ENCODE results near the gene FLNB. TPM values are rescaled to one million over a fixed set of nuclear protein-coding genes. Genes with fewer than 3 reads are reported as not detected.

FLNB gene
- total RNA-seq, 1 experiment from 2014 or later, result 140 TPM

GRCh38 chr3:58066842-58067241 is 58.6 kb downstream of the FLNB start:
- no peak for DNase-seq (ENCODE audit: low spot score)
- in situ Hi-C loops (cut with HindIII; ENCODE audit: low sequenced_read_pairs), result no loop called here

- in situ Hi-C loops (cut with HindIII; ENCODE audit: low sequenced_read_pairs), result no loop called here
Measured at GRCh38 chr3:58068122-58068809, 60.0 kb downstream of the FLNB start.

GRCh38 chr3:58071480-58071971 is 63.3 kb downstream of the FLNB start:
- no peak for DNase-seq (ENCODE audit: low spot score)
- in situ Hi-C loops (cut with HindIII; ENCODE audit: low sequenced_read_pairs), result no loop called here

More at GRCh38 chr3:58068122-58068809, 60.0 kb downstream of the FLNB start:
- peak; percentile 29 for DNase-seq (ENCODE audit: low spot score)

DNA sequence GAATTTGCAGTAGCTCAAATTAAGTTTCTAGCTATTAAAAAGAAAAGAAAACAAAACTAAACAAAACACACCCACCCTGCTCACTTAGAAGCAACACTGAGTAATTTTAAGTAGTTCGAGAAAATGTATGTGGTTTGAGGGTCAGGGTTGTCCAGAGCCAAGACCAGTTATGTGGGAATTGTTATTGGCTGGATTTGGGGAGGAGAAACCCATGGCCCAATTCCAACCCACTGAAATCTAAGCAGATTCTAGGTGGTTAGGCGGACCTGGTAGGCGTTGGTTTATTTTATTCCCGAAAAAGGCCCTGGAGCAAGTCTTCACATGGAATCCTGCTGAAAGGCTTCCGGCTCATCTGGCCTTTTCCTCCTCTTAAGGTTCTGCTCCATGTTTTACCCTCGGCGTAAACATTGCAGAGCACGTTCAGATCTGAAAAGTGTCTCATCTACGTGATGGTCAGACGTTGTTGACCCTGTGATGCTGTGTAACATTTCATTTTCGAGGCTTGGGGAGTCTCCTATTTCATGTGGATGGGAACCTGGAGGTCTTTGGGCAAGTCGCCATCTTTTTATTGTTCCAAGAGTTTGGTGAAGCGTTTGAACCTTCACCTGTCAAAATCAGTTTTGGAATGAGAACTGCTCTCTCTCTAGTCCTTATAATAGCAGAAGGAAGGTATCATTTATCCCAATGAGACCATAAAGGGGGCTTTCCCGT is 64.0 kb downstream of the FLNB start:
- in situ Hi-C loops (cut with HindIII; ENCODE audit: low sequenced_read_pairs), result no loop called here
- peak; percentile 28 for DNase-seq (ENCODE audit: low spot score)

- DNase-seq (ENCODE audit: low spot score), result no peak
- in situ Hi-C loops (cut with HindIII; ENCODE audit: low sequenced_read_pairs), result no loop called here
Measured at GRCh38 chr3:58072763-58073130, 64.5 kb downstream of the FLNB start.

- no peak for DNase-seq (ENCODE audit: low spot score)
- in situ Hi-C loops (cut with HindIII; ENCODE audit: low sequenced_read_pairs), result no loop called here
Measured at GRCh38 chr3:58073301-58074108, 65.3 kb downstream of the FLNB start.

- DNase-seq (ENCODE audit: low spot score), result no peak
Measured at GRCh38 chr3:58074116-58074715, 66.0 kb downstream of the FLNB start.

DNA sequence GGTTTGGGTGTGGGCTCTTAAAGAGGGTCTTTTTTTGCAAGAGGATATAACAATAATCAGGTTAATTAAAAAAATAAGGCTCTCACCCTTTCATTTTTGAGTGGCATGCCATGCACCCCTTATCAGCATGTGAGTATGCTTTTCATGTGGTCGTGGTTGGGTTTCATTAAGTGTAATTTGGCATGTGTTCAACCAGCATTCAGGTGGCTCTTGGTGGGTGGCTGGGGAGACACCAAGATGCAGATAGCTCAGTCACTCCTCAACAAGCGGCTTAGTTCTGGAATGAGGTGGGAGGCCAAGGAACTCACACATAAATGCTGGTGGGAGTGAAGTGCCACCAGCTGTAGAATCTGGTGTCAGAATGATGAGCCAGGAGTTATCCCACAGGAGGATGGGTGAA is 66.8 kb downstream of the FLNB start:
- in situ Hi-C loops (cut with HindIII; ENCODE audit: low sequenced_read_pairs), result no loop called here
- DNase-seq (ENCODE audit: low spot score), result no peak

More at GRCh38 chr3:58074116-58074715, 66.0 kb downstream of the FLNB start:
- in situ Hi-C loops (cut with HindIII; ENCODE audit: low sequenced_read_pairs), result no loop called here

DNA sequence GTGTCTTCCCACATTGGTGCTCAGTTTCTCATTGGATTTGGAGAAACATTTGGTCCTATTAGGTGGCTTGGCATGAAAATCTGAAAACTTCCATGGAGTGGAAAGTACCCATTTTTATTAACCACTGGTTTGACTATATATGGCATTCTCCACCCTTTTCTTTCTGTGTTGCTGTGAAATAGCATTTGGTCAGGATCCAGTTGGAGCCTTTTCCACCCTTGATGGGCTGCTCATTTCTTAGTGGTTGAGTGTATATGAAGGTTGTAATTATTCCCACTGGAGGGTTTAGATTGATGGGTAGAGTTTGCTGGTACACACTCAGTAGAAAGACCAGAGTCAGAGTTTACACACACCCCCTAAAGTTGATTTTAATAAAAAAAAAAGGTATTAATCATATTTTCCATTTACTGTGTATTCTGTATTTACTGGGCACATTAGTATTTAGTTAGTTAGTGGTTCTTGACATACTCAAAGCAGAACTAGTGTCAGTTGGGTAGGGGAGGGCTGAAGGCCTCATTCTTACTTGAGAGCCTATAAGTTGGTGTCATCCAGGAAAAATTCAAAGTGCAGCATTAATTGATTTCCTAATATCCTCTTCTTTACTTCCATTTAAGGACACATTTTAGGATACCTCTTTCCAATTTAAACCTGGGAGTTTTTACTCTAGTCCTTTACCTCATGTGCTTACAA is 69.5 kb downstream of the FLNB start:
- no peak for DNase-seq (ENCODE audit: low spot score)
- in situ Hi-C loops (cut with HindIII; ENCODE audit: low sequenced_read_pairs), result no loop called here

DNA sequence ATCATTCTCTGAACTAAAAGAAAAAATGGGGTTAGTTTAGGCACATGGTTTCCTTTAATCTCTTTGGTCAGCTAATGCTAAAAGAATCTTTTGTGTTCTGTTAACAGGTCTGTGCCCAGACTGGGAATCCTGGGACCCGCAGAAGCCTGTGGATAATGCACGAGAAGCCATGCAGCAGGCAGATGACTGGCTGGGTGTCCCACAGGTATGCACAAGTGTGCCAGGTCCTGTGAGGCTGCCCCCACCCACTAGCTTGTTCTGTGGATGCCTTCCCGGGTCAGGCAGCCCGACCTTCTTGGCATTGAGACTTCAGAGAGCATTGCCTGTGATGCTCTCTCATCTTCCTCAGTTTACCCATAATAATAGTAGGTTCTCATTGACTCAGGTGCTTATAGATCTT is 70.4 kb downstream of the FLNB start:
- DNase-seq (ENCODE audit: low spot score), result no peak
- in situ Hi-C loops (cut with HindIII; ENCODE audit: low sequenced_read_pairs), result no loop called here

GRCh38 chr3:58079773-58080172 is 71.6 kb downstream of the FLNB start:
- in situ Hi-C loops (cut with HindIII; ENCODE audit: low sequenced_read_pairs), result no loop called here
- DNase-seq (ENCODE audit: low spot score), result peak; percentile 33

DNA sequence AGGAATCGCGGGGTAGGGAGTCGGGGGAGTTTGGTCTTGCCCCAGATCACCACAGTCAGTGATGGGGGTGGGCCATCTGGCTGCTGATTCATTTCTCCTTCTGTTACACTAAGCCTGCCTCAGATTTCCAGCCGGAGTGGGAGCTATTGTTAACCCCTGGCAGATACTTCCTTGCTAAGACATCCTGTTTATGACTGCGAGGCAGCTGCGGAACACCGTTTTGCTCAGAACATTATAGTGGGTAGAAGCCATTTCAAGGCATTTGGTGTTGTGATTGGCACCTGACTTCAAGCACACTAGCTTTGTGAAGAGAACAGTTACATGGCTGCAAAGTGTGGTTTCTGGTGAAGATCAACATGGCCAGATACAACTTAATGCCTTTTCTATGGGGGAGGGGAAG is 73.8 kb downstream of the FLNB start:
- in situ Hi-C loops (cut with HindIII; ENCODE audit: low sequenced_read_pairs), result no loop called here
- no peak for DNase-seq (ENCODE audit: low spot score)

DNA sequence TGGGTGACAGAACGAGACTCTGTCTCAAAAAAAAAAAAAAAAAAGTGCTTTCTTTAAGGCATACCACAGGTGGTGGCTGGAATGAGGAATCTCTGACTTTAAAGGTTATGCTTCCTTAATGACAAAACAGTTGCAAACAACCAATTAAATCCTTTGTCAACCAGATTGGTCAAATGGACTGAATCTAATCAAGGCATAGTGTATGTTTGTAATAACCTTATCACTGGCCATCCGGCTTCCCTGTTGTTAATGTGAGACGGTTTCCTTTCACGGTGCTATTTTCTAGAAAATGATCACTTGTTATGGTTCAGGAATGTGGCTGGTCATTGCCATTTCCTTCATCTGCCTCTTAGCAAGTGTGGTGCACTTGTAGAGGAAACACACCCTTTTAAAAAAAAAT is 75.9 kb downstream of the FLNB start:
- in situ Hi-C loops (cut with HindIII; ENCODE audit: low sequenced_read_pairs), result no loop called here
- DNase-seq (ENCODE audit: low spot score), result no peak

GRCh38 chr3:58084788-58085543 is 76.7 kb downstream of the FLNB start:
- DNase-seq (ENCODE audit: low spot score), result no peak
- in situ Hi-C loops (cut with HindIII; ENCODE audit: low sequenced_read_pairs), result no loop called here

DNA sequence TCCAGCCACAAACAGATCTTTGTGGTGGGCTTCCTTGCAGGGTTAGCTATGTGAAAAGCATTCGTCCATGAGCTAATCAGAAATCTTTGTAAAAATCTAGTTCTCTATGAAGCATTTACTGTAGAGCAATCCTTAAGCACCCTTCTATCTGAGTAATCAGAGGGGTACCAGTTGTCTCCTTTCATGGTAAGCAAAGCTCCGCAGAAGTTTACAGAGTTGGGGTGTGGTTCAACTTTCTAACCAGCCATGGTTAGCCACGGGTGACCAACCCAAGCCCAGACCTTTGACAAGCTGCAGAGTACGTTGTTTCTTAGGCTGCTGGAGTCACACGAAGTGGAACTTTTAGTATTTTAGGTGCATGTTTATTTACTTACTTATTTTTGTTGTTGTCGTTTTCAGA is 77.4 kb downstream of the FLNB start:
- in situ Hi-C loops (cut with HindIII; ENCODE audit: low sequenced_read_pairs), result no loop called here
- no peak for DNase-seq (ENCODE audit: low spot score)

- DNase-seq (ENCODE audit: low spot score), result no peak
- in situ Hi-C loops (cut with HindIII; ENCODE audit: low sequenced_read_pairs), result no loop called here
Measured at GRCh38 chr3:58088501-58088900, 80.3 kb downstream of the FLNB start.

- in situ Hi-C loops (cut with HindIII; ENCODE audit: low sequenced_read_pairs), result no loop called here
Measured at GRCh38 chr3:58090351-58090750, 82.1 kb downstream of the FLNB start.

GRCh38 chr3:58092521-58092920 is 84.3 kb downstream of the FLNB start:
- in situ Hi-C loops (cut with HindIII; ENCODE audit: low sequenced_read_pairs), result no loop called here
- no peak for DNase-seq (ENCODE audit: low spot score)

More at GRCh38 chr3:58090351-58090750, 82.1 kb downstream of the FLNB start:
- DNase-seq (ENCODE audit: low spot score), result no peak

Data from G401 (cell line).